Measurements from ENCODE around the gene KCNJ15. TPM values are rescaled to one million over a fixed set of nuclear protein-coding genes. Genes with fewer than 3 reads are reported as not detected.

KCNJ15 gene
- total RNA-seq, 1 donor from 2014 or later = 27.5 TPM

GRCh38 chr21:38322311-38322950, 65.6 kb downstream of the KCNJ15 start:
- TF ChIP-seq CTCF (IDR thresholded peaks at IDR 0.05; ENCODE audit: insufficient read depth, low read length, poor library complexity, severe bottlenecking) = no peak

GRCh38 chr21:38323721-38324531, 67.1 kb downstream of the KCNJ15 start:
- Histone ChIP-seq H3K27me3 (ENCODE audit: control insufficient read depth, insufficient read depth, low read length) (no peaks in the 10 kb centered on the region), H3K4me3 (ENCODE audit: low read depth, low read length) (no peak overlapping the region), H3K36me3 (ENCODE audit: control insufficient read depth, insufficient read depth, low read length) (no peaks in the 10 kb centered on the region)
- no peak for TF ChIP-seq CTCF (IDR thresholded peaks at IDR 0.05; ENCODE audit: insufficient read depth, low read length, poor library complexity, severe bottlenecking)
- DNase-seq (ENCODE audit: low read depth) = peak; percentile 92

More at GRCh38 chr21:38322311-38322950, 65.6 kb downstream of the KCNJ15 start:
- Histone ChIP-seq H3K4me3 (ENCODE audit: low read depth, low read length) (no peak overlapping the region), H3K27me3 (ENCODE audit: control insufficient read depth, insufficient read depth, low read length) (no peaks in the 10 kb centered on the region), H3K36me3 (ENCODE audit: control insufficient read depth, insufficient read depth, low read length) (no peaks in the 10 kb centered on the region)
- no peak for DNase-seq (ENCODE audit: low read depth)

- no peak for DNase-seq (ENCODE audit: low read depth)
- Histone ChIP-seq H3K36me3 (ENCODE audit: control insufficient read depth, insufficient read depth, low read length) (no peaks in the 10 kb centered on the region), H3K4me3 (ENCODE audit: low read depth, low read length) (no peak overlapping the region), H3K27me3 (ENCODE audit: control insufficient read depth, insufficient read depth, low read length) (no peaks in the 10 kb centered on the region)
- TF ChIP-seq CTCF (IDR thresholded peaks at IDR 0.05; ENCODE audit: insufficient read depth, low read length, poor library complexity, severe bottlenecking) = no peak
Observed at GRCh38 chr21:38325216-38325615, 68.4 kb downstream of the KCNJ15 start.

GRCh38 chr21:38325731-38326420, 69.1 kb downstream of the KCNJ15 start:
- H3K4me3 ChIP-seq (ENCODE audit: low read depth, low read length) = no peak overlapping the region
- DNase-seq (ENCODE audit: low read depth) = no peak
- no peaks in the 10 kb centered on the region for H3K36me3 ChIP-seq (ENCODE audit: control insufficient read depth, insufficient read depth, low read length)
- H3K27me3 ChIP-seq (ENCODE audit: control insufficient read depth, insufficient read depth, low read length) = no peaks in the 10 kb centered on the region
- TF ChIP-seq CTCF (IDR thresholded peaks at IDR 0.05; ENCODE audit: insufficient read depth, low read length, poor library complexity, severe bottlenecking) = no peak

GRCh38 chr21:38326429-38326828, 69.6 kb downstream of the KCNJ15 start:
- no peak for TF ChIP-seq CTCF (IDR thresholded peaks at IDR 0.05; ENCODE audit: insufficient read depth, low read length, poor library complexity, severe bottlenecking)
- Histone ChIP-seq H3K27me3 (ENCODE audit: control insufficient read depth, insufficient read depth, low read length) (no peaks in the 10 kb centered on the region), H3K36me3 (ENCODE audit: control insufficient read depth, insufficient read depth, low read length) (no peaks in the 10 kb centered on the region), H3K4me3 (ENCODE audit: low read depth, low read length) (no peak overlapping the region)
- DNase-seq (ENCODE audit: low read depth) = no peak
